Astrocyte (in vitro differentiated cells and primary cell): Measurements from ENCODE around the gene RUFY3. TPM values are rescaled to one million over a fixed set of nuclear protein-coding genes. Genes with fewer than 3 reads are reported as not detected.
"Not testable (repeated sequence)": the region's sequence is repeated elsewhere in the genome, so short reads cannot be mapped to it uniquely, and the experiment has no call there.

Experiments used
- DNase-seq: peaks from one replicate; pipeline ENCODE4 v3.0.0-alpha.2; 2010; ENCODE audit warnings: low read depth
- FAIRE-seq: peaks from 2 replicates; lab custom pipeline; 2011; peaks lifted over from hg19 to GRCh38; lab: Jason Lieb, UNC
- H2AFZ ChIP-seq: 2 replicates; pipeline ENCODE4 v1.6.0; 2012; ENCODE audit warnings: low read depth, low read length, inconsistent platforms
- H3K27ac ChIP-seq: 2 replicates; pipeline ENCODE4 v1.5.1; 2011; ENCODE audit warnings: low read depth, low read length, inconsistent platforms
- H3K27me3 ChIP-seq: 2 replicates; pipeline ENCODE4 v1.6.0; 2011; ENCODE audit warnings: low read length, inconsistent platforms; ENCODE audit not compliant: insufficient read depth
- H3K36me3 ChIP-seq: 2 replicates; pipeline ENCODE4 v1.5.1; 2011; ENCODE audit warnings: low read length, inconsistent platforms; ENCODE audit not compliant: insufficient read depth
- H3K4me1 ChIP-seq: 2 replicates; pipeline ENCODE4 v1.5.1; 2011; ENCODE audit warnings: low read length, inconsistent platforms; ENCODE audit not compliant: insufficient read depth
- H3K4me2 ChIP-seq: 2 replicates; pipeline ENCODE4 v1.6.0; 2012; ENCODE audit warnings: low read length, inconsistent platforms
- H3K4me3 ChIP-seq: 2 replicates; pipeline ENCODE4 v1.5.1; 2011; ENCODE audit warnings: low read depth, mild to moderate bottlenecking, low read length, inconsistent platforms; ENCODE audit not compliant: insufficient read depth
- H3K79me2 ChIP-seq: 2 replicates; pipeline ENCODE4 v1.6.0; 2012; ENCODE audit warnings: mild to moderate bottlenecking, low read length, inconsistent platforms; ENCODE audit not compliant: insufficient read depth
- H3K9ac ChIP-seq: 2 replicates; pipeline ENCODE4 v1.6.0; 2012; ENCODE audit warnings: mild to moderate bottlenecking, low read length, inconsistent platforms
- H3K9me3 ChIP-seq: 2 replicates; pipeline ENCODE4 v1.5.1; 2012; ENCODE audit warnings: low read depth, mild to moderate bottlenecking, low read length, inconsistent platforms; ENCODE audit not compliant: insufficient read depth
- H4K20me1 ChIP-seq: 2 replicates; pipeline ENCODE4 v1.6.0; 2012; ENCODE audit warnings: low read length, inconsistent platforms; ENCODE audit not compliant: insufficient read depth
- H3K27ac Mint-ChIP-seq: one replicate; pipeline ENCODE4 v1.8.0; 2021; ENCODE audit warnings: mild to moderate bottlenecking, mixed read lengths; ENCODE audit not compliant: unreplicated experiment
- H3K27me3 Mint-ChIP-seq: one replicate; pipeline ENCODE4 v1.8.0; 2021; ENCODE audit warnings: low read depth, mixed read lengths; ENCODE audit not compliant: unreplicated experiment
- H3K36me3 Mint-ChIP-seq: one replicate; pipeline ENCODE4 v1.8.0; 2021; ENCODE audit warnings: low read depth, mixed read lengths; ENCODE audit not compliant: unreplicated experiment
- H3K4me1 Mint-ChIP-seq: one replicate; pipeline ENCODE4 v1.8.0; 2021; ENCODE audit warnings: low read depth, mixed read lengths; ENCODE audit not compliant: unreplicated experiment
- H3K4me3 Mint-ChIP-seq: one replicate; pipeline ENCODE4 v1.8.0; 2021; ENCODE audit warnings: mild to moderate bottlenecking, moderate library complexity, mixed read lengths; ENCODE audit not compliant: unreplicated experiment
- H3K9me3 Mint-ChIP-seq: one replicate; pipeline ENCODE4 v1.8.0; 2021; ENCODE audit warnings: mild to moderate bottlenecking, mixed read lengths; ENCODE audit not compliant: unreplicated experiment
- EZH2 ChIP-seq: IDR thresholded peaks from 2 replicates; pipeline ENCODE4 v1.6.1; 2012; ENCODE audit warnings: mild to moderate bottlenecking, low read length, inconsistent platforms; ENCODE audit not compliant: insufficient read depth
- total RNA-seq: library from RNA; stranded (reverse); gene quantifications from 2 replicates; pipeline ENCODE4 v1.2.1, GENCODE V29; 2021
- TF ChIP-seq, protein P1 (sequence below): IDR thresholded peaks from 2 replicates; pipeline ENCODE4 v1.5.1; 2011; ENCODE audit warnings: low read depth, mild to moderate bottlenecking, inconsistent platforms, low read length, moderate library complexity; ENCODE audit not compliant: insufficient read depth

Gene RUFY3
- total RNA-seq, 1 donor from 2014 or later = 57.5 TPM

DNA sequence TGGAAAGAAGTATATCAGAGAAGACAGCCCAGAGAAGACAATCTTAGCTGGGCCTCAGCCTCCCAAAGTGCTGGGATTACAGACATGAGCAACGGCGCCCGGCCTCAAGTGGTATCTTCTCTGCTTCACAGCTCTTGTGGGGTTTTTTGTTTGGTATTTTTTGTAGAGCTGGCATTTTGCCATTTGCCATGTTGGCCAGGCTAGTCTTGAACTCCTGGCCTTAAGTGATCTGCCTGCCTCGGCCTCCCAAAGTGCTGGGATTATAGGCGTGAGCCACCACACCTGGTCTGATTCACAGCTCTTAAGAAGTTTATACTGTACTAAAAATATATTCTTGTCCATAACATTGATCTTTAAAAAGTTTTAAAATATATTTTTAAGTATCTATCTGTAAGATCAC is 21.1 kb upstream of the RUFY3 start:
- peaks cover 2% of the 10 kb centered on the region for H3K79me2 ChIP-seq
- no peaks in the 10 kb centered on the region for H3K36me3 Mint-ChIP-seq
- no peaks in the 10 kb centered on the region for H3K27me3 Mint-ChIP-seq
- no peak overlapping the region for H3K4me3 Mint-ChIP-seq
- no peak overlapping the region for H3K9ac ChIP-seq
- peaks cover 11% of the 10 kb centered on the region for H3K4me1 ChIP-seq
- no peaks in the 10 kb centered on the region for H3K9me3 Mint-ChIP-seq
- FAIRE-seq (no peak), DNase-seq (no peak)
- no peaks in the 10 kb centered on the region for H3K9me3 ChIP-seq
- no peak for TF ChIP-seq EZH2
- TF ChIP-seq, protein P1, sequence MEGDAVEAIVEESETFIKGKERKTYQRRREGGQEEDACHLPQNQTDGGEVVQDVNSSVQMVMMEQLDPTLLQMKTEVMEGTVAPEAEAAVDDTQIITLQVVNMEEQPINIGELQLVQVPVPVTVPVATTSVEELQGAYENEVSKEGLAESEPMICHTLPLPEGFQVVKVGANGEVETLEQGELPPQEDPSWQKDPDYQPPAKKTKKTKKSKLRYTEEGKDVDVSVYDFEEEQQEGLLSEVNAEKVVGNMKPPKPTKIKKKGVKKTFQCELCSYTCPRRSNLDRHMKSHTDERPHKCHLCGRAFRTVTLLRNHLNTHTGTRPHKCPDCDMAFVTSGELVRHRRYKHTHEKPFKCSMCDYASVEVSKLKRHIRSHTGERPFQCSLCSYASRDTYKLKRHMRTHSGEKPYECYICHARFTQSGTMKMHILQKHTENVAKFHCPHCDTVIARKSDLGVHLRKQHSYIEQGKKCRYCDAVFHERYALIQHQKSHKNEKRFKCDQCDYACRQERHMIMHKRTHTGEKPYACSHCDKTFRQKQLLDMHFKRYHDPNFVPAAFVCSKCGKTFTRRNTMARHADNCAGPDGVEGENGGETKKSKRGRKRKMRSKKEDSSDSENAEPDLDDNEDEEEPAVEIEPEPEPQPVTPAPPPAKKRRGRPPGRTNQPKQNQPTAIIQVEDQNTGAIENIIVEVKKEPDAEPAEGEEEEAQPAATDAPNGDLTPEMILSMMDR = no peak
- H3K27me3 ChIP-seq = no peaks in the 10 kb centered on the region
- peaks cover 2% of the 10 kb centered on the region for H3K4me1 Mint-ChIP-seq
- H3K27ac ChIP-seq = no peak overlapping the region
- no peak overlapping the region for H2AFZ ChIP-seq
- H3K4me2 ChIP-seq = no peak overlapping the region
- H3K27ac Mint-ChIP-seq = no peak overlapping the region
- H4K20me1 ChIP-seq = no peaks in the 10 kb centered on the region
- no peaks in the 10 kb centered on the region for H3K36me3 ChIP-seq
- H3K4me3 ChIP-seq = no peak overlapping the region

DNA sequence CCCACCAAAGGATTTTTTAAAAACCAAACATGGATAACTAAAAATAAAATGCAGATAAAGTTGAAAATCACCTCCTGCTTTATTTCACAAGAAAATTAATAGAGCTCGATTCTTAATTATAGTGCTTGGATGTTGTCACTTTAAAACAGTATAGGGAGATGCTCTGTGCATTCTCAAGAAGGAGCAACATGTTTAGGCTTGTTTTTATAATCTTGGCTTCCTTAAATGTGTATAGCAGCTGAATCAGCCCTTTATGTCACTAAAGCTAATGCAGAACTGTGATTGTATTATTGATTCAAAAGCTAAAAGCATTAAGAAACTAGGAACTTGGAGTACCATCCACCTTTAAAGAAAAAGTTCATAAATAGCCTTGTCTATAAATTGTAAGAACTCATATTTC is 20.5 kb upstream of the RUFY3 start:
- Histone ChIP-seq H3K4me3 (no peak overlapping the region), H3K4me1 (peaks cover 14% of the 10 kb centered on the region), H3K36me3 (no peaks in the 10 kb centered on the region), H3K9me3 (no peaks in the 10 kb centered on the region), H3K4me2 (no peak overlapping the region), H2AFZ (no peak overlapping the region), H3K27ac (no peak overlapping the region), H4K20me1 (peaks cover under 1% of the 10 kb centered on the region), H3K27me3 (no peaks in the 10 kb centered on the region), H3K79me2 (peaks cover 8% of the 10 kb centered on the region), H3K9ac (no peak overlapping the region)
- no peak for FAIRE-seq
- no peak overlapping the region for H3K4me3 Mint-ChIP-seq
- no peaks in the 10 kb centered on the region for H3K27me3 Mint-ChIP-seq
- DNase-seq = no peak
- peaks cover 3% of the 10 kb centered on the region for H3K4me1 Mint-ChIP-seq
- no peak overlapping the region for H3K27ac Mint-ChIP-seq
- peaks cover 3% of the 10 kb centered on the region for H3K36me3 Mint-ChIP-seq
- no peaks in the 10 kb centered on the region for H3K9me3 Mint-ChIP-seq
- TF ChIP-seq, protein P1 = no peak
- TF ChIP-seq EZH2 = no peak

DNA sequence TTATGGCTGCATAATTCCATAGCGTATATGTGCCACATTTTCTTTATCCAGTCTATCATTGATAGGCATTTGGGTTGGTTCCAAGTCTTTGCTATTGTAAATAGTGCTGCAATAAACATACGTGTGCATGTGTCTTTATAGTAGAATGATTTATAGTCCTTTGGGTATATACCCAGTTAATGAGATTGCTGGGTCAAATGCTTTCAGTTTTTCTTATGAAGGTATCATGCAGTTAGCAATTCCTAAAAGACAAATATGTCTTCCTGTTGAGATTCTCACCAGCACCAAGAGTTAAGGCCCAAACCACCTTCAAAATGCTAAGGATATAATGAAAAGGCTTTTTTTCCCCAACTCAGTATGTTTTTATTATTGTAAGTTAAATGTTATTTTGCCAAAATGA is 19.2 kb upstream of the RUFY3 start:
- not testable (repeated sequence) for H2AFZ ChIP-seq, H3K27me3 ChIP-seq, H3K9me3 ChIP-seq, H3K4me3 Mint-ChIP-seq, H3K27ac ChIP-seq, H3K4me2 ChIP-seq, H3K36me3 ChIP-seq, H3K9me3 Mint-ChIP-seq, H3K27me3 Mint-ChIP-seq, H3K4me3 ChIP-seq, H3K4me1 Mint-ChIP-seq, H4K20me1 ChIP-seq, DNase-seq, FAIRE-seq, H3K9ac ChIP-seq, H3K36me3 Mint-ChIP-seq, H3K27ac Mint-ChIP-seq
- H3K79me2 ChIP-seq = peaks cover 21% of the 10 kb centered on the region
- peaks cover 22% of the 10 kb centered on the region for H3K4me1 ChIP-seq
